GM12878 (cell line): Measurements from ENCODE around the gene EEFSEC. TPM values are rescaled to one million over a fixed set of nuclear protein-coding genes. Genes with fewer than 3 reads are reported as not detected.

Experiments
- ATAC-seq: fragments of 200-7000 bp; cut with Tn5 transposase; 3 replicates; pipeline ENCODE4 v1.9.1; 2020; ENCODE audit warnings: mild to moderate bottlenecking, moderate library complexity
- BruUV-seq: library from RNA; stranded (reverse); fragments of 400-500 nt; replicated peaks from 2 replicates; lab custom pipeline; 2021; lab: Mats Ljungman, UMichigan
- CTCF ChIA-PET: fragments of 300-600 bp; sonication (Branson Sonifier 250); formaldehyde crosslinking; extraction: SDS; loops from one replicate; lab custom pipeline; 2021; ENCODE audit warnings: inconsistent platforms; lab: Yijun Ruan, JAX
- POLR2A ChIA-PET: fragments of 350-600 bp; formaldehyde crosslinking; extraction: SDS; loops from one replicate; lab custom pipeline; 2021; ENCODE audit warnings: inconsistent platforms; lab: Charles Lee
- RAD21 ChIA-PET: fragments of 300-600 bp; sonication (Branson Sonifier 250); formaldehyde crosslinking; loops from one replicate; lab custom pipeline; 2023; ENCODE audit warnings: antibody characterized with exemption; ENCODE audit not compliant: unreplicated experiment; lab: Charles Lee
- SMC1A ChIA-PET: fragments of 300-600 bp; sonication (Branson Sonifier 250); formaldehyde crosslinking; loops from one replicate; lab custom pipeline; 2023; ENCODE audit not compliant: unreplicated experiment, uncharacterized antibody; lab: Charles Lee
- DNase-seq: peaks from one replicate; pipeline ENCODE4 v3.0.0-alpha.2; 2011; ENCODE audit warnings: low read depth, low spot score
- FAIRE-seq: peaks from 3 replicates; lab custom pipeline; 2011; peaks lifted over from hg19 to GRCh38; lab: Jason Lieb, UNC
- H2AFZ ChIP-seq: 2 replicates; pipeline ENCODE4 v1.6.0; 2011; ENCODE audit warnings: low read depth, low read length, control low read depth; ENCODE audit not compliant: control insufficient read depth
- H3K27ac ChIP-seq: 2 replicates; pipeline ENCODE4 v1.5.1; 2011; ENCODE audit warnings: control low read depth; ENCODE audit not compliant: control insufficient read depth, insufficient read depth
- H3K27me3 ChIP-seq, 2 experiments: replicated peaks in 1 of 2; 2 replicates each; pipeline versions ENCODE4 v1.6.0 to v1.6.1; 2011; ENCODE audit warnings: low read length in 1 of 2; ENCODE audit not compliant: control insufficient read depth in 2 of 2, insufficient read depth in 2 of 2
- H3K36me3 ChIP-seq, 2 experiments: 2 replicates each; pipeline ENCODE4 v1.5.1; 2011; ENCODE audit warnings: low read length in 1 of 2; ENCODE audit not compliant: control insufficient read depth in 2 of 2, insufficient read depth in 2 of 2
- H3K4me1 ChIP-seq: 2 replicates; pipeline ENCODE4 v1.6.1; 2011; ENCODE audit warnings: mild to moderate bottlenecking, low read length, moderate library complexity, mixed read lengths; ENCODE audit not compliant: control insufficient read depth, insufficient read depth
- H3K4me2 ChIP-seq: 2 replicates; pipeline ENCODE4 v1.6.0; 2011; ENCODE audit warnings: control low read depth; ENCODE audit not compliant: control insufficient read depth, insufficient read depth
- H3K4me3 ChIP-seq: fragments of 200-600 bp; sonication (generic); 2 replicates; pipeline ENCODE4 v1.5.1; 2016
- H3K79me2 ChIP-seq: 2 replicates; pipeline ENCODE4 v1.6.0; 2011; ENCODE audit warnings: low read length; ENCODE audit not compliant: control insufficient read depth, insufficient read depth
- H3K9ac ChIP-seq: 2 replicates; pipeline ENCODE4 v1.8.0; 2011; ENCODE audit warnings: low read length, control low read depth, mixed read lengths; ENCODE audit not compliant: control insufficient read depth, insufficient read depth
- H3K9me3 ChIP-seq: replicated peaks from 3 replicates; pipeline ENCODE4 v1.5.1; 2011; ENCODE audit warnings: mild to moderate bottlenecking, low read length; ENCODE audit not compliant: control insufficient read depth, insufficient read depth
- H4K20me1 ChIP-seq: 2 replicates; pipeline ENCODE4 v1.6.0; 2011; ENCODE audit not compliant: control insufficient read depth, insufficient read depth
- BRCA1 ChIP-seq: IDR thresholded peaks from 2 replicates; pipeline ENCODE4 v1.6.1; 2011; ENCODE audit warnings: low read depth, low read length, improper control_type of control experiment
- EED ChIP-seq: sonication (generic); IDR thresholded peaks from 2 replicates; pipeline ENCODE4 v1.6.1; 2016; ENCODE audit warnings: antibody characterized with exemption, low read depth
- GABPA ChIP-seq: IDR thresholded peaks from 2 replicates; pipeline ENCODE4 v1.6.1; 2014; ENCODE audit warnings: antibody characterized with exemption, low read depth, mild to moderate bottlenecking, inconsistent platforms
- HCFC1 ChIP-seq: fragments of 150-350 bp; IDR thresholded peaks from 2 replicates; pipeline ENCODE4 v1.6.1; 2014; ENCODE audit warnings: low read length
- HDAC2 ChIP-seq: fragments of 200-600 bp; sonication (generic); IDR thresholded peaks from 2 replicates; pipeline ENCODE4 v1.6.1; 2017
- KAT2A ChIP-seq: conservative IDR thresholded peaks from 2 replicates; pipeline ENCODE4 v1.6.1; 2011; ENCODE audit warnings: low read depth, low read length; ENCODE audit not compliant: control insufficient read depth
- MYB ChIP-seq: fragments of 150-350 bp; IDR thresholded peaks from 2 replicates; pipeline ENCODE4 v1.6.1; 2014; ENCODE audit warnings: mild to moderate bottlenecking, low read depth, low read length, borderline replicate concordance
- RB1 ChIP-seq: fragments of 450-650 bp; formaldehyde crosslinking; IDR thresholded peaks from 2 replicates; pipeline ENCODE4 v1.6.1; 2017; ENCODE audit warnings: mild to moderate bottlenecking, borderline replicate concordance
- SP1 ChIP-seq: IDR thresholded peaks from one replicate; pipeline ENCODE4 v1.6.1; 2011; ENCODE audit warnings: low read depth, low read length
- SUZ12 ChIP-seq: fragments of 200-600 bp; sonication (generic); IDR thresholded peaks from one replicate; pipeline ENCODE4 v1.6.1; 2018; ENCODE audit warnings: antibody characterized with exemption, mild to moderate bottlenecking; ENCODE audit not compliant: unreplicated experiment
- ZNF207 ChIP-seq: fragments of 450-650 bp; IDR thresholded peaks from 2 replicates; pipeline ENCODE4 v1.6.1; 2014; ENCODE audit warnings: antibody characterized with exemption, mild to moderate bottlenecking, borderline replicate concordance
- ZSCAN29 ChIP-seq: fragments of 450-650 bp; IDR thresholded peaks from 2 replicates; pipeline ENCODE4 v1.6.1; 2017; ENCODE audit warnings: mild to moderate bottlenecking, moderate library complexity
- ZZZ3 ChIP-seq: IDR thresholded peaks from 2 replicates; pipeline ENCODE4 v1.6.1; 2011; ENCODE audit warnings: low read depth; ENCODE audit not compliant: control insufficient read depth, insufficient read length
- WGBS: methylation state at CpG from one replicate; pipeline ENCODE4 v1.1.6; 2016; ENCODE audit warnings: low lambda C conversion rate; ENCODE audit not compliant: insufficient replicate concordance, insufficient coverage; ENCODE audit errors: missing lambda C conversion rate; 5-methylcytosine and 5-hydroxymethylcytosine counted together
- in situ Hi-C: fragments of 300-500 bp; cut with MboI; formaldehyde crosslinking; loops from 9 replicates; pipeline ENCODE4 v1.14.3; 2018; ENCODE audit warnings: mixed read lengths
- intact Hi-C: fragments of 100-400 bp; cut with micrococcal nuclease; formaldehyde crosslinking; loops from one replicate; pipeline ENCODE4 v1.14.2; 2022; ENCODE audit not compliant: unreplicated experiment
- polyA plus RNA-seq, 11 experiments: library from polyadenylated mRNA; depleted of rRNA in 4 of 11; unstranded in 6 of 11; stranded (reverse) in 5 of 11; fragments of >200 nt; fragmentation: Nextera tagmentation in 4 of 11; fragmentation: Illumina TruSeq in 1 of 11; extraction: Ambion mirVana in 4 of 11; extraction: Trizol in 1 of 11; gene quantifications; 1 replicate in 1 of 11; 2 replicates in 10 of 11; pipeline versions ENCODE4 v1.2.1 to v1.2.3, GENCODE V29; 2011 to 2016; ENCODE audit warnings: inconsistent platforms in 2 of 11, missing spikeins in 2 of 11, low read depth in 1 of 11
- total RNA-seq, 4 experiments: library from RNA; depleted of rRNA in 3 of 4; stranded (reverse); fragments of >200 nt in 3 of 4; fragmentation: Illumina TruSeq in 1 of 4; extraction: Trizol in 1 of 4; gene quantifications; 2 replicates each; pipeline versions ENCODE4 v1.2.1 to v1.2.3, GENCODE V29; 2013 to 2021
- TF ChIP-seq, protein P1 (sequence below): fragments of 450-650 bp; IDR thresholded peaks from 2 replicates; pipeline ENCODE4 v1.6.1; 2017; ENCODE audit warnings: mild to moderate bottlenecking, moderate library complexity
- TF ChIP-seq, protein P2 (sequence below): IDR thresholded peaks from 2 replicates; pipeline ENCODE4 v1.6.1; 2012; ENCODE audit warnings: low read depth, low read length, improper control_type of control experiment
- TF ChIP-seq, protein P3 (sequence below): IDR thresholded peaks from 2 replicates; pipeline ENCODE4 v1.6.1; 2012; ENCODE audit warnings: mild to moderate bottlenecking, low read depth, low read length

Gene EEFSEC
- total and polyA plus RNA-seq, 10 of the 15 experiments (the other 5 are each of a cell fraction or from before 2014, with no cell fraction given), result 0.29 to 29.1 (median 16.1) TPM

DNA sequence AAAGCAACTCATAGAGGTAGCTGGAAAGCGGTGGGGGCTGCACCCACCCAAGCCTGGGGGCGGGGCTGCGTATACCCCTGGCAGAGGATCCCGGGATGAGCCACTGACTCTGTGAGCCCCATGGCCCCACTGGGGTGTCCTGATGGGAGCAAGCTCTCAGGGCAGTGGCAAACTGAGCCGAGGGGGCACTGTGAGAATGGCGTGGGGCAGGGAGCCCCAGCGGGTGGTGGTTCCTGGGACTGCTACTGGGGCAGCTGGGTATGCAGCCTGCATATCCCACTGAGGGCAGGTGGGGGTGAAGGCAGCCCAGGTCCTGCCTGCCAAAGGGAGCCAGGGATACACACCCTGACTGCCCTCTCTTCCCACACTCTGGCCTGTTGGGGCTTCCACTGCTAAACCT is 254.0 kb downstream of the EEFSEC start:
- no peak for ATAC-seq
- Histone ChIP-seq H2AFZ (no peak overlapping the region), H3K4me3 (no peak overlapping the region)
- POLR2A ChIA-PET, result no interaction called here
- FAIRE-seq, result no peak
- no TSS peak for BruUV-seq
- in situ Hi-C loops, result no loop called here
- WGBS, result 86% methylated on average over 7 of the region's 7 CpGs
- no peak for TF ChIP-seq SUZ12
- TF ChIP-seq MYB, result no peak
- TF ChIP-seq SP1, result no peak
- no peak for TF ChIP-seq GABPA
- no peak for TF ChIP-seq HDAC2
- no peak for TF ChIP-seq KAT2A
- no peak for TF ChIP-seq EED
- TF ChIP-seq ZNF207, result no peak
- TF ChIP-seq, protein P1, sequence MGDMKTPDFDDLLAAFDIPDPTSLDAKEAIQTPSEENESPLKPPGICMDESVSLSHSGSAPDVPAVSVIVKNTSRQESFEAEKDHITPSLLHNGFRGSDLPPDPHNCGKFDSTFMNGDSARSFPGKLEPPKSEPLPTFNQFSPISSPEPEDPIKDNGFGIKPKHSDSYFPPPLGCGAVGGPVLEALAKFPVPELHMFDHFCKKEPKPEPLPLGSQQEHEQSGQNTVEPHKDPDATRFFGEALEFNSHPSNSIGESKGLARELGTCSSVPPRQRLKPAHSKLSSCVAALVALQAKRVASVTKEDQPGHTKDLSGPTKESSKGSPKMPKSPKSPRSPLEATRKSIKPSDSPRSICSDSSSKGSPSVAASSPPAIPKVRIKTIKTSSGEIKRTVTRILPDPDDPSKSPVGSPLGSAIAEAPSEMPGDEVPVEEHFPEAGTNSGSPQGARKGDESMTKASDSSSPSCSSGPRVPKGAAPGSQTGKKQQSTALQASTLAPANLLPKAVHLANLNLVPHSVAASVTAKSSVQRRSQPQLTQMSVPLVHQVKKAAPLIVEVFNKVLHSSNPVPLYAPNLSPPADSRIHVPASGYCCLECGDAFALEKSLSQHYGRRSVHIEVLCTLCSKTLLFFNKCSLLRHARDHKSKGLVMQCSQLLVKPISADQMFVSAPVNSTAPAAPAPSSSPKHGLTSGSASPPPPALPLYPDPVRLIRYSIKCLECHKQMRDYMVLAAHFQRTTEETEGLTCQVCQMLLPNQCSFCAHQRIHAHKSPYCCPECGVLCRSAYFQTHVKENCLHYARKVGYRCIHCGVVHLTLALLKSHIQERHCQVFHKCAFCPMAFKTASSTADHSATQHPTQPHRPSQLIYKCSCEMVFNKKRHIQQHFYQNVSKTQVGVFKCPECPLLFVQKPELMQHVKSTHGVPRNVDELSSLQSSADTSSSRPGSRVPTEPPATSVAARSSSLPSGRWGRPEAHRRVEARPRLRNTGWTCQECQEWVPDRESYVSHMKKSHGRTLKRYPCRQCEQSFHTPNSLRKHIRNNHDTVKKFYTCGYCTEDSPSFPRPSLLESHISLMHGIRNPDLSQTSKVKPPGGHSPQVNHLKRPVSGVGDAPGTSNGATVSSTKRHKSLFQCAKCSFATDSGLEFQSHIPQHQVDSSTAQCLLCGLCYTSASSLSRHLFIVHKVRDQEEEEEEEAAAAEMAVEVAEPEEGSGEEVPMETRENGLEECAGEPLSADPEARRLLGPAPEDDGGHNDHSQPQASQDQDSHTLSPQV, result no peak
- TF ChIP-seq HCFC1, result no peak
- TF ChIP-seq, protein P2, sequence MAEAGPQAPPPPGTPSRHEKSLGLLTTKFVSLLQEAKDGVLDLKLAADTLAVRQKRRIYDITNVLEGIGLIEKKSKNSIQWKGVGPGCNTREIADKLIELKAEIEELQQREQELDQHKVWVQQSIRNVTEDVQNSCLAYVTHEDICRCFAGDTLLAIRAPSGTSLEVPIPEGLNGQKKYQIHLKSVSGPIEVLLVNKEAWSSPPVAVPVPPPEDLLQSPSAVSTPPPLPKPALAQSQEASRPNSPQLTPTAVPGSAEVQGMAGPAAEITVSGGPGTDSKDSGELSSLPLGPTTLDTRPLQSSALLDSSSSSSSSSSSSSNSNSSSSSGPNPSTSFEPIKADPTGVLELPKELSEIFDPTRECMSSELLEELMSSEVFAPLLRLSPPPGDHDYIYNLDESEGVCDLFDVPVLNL, result no peak
- no peak for TF ChIP-seq ZZZ3
- no peak for TF ChIP-seq ZSCAN29
- no peak for TF ChIP-seq RB1
- TF ChIP-seq, protein P3, sequence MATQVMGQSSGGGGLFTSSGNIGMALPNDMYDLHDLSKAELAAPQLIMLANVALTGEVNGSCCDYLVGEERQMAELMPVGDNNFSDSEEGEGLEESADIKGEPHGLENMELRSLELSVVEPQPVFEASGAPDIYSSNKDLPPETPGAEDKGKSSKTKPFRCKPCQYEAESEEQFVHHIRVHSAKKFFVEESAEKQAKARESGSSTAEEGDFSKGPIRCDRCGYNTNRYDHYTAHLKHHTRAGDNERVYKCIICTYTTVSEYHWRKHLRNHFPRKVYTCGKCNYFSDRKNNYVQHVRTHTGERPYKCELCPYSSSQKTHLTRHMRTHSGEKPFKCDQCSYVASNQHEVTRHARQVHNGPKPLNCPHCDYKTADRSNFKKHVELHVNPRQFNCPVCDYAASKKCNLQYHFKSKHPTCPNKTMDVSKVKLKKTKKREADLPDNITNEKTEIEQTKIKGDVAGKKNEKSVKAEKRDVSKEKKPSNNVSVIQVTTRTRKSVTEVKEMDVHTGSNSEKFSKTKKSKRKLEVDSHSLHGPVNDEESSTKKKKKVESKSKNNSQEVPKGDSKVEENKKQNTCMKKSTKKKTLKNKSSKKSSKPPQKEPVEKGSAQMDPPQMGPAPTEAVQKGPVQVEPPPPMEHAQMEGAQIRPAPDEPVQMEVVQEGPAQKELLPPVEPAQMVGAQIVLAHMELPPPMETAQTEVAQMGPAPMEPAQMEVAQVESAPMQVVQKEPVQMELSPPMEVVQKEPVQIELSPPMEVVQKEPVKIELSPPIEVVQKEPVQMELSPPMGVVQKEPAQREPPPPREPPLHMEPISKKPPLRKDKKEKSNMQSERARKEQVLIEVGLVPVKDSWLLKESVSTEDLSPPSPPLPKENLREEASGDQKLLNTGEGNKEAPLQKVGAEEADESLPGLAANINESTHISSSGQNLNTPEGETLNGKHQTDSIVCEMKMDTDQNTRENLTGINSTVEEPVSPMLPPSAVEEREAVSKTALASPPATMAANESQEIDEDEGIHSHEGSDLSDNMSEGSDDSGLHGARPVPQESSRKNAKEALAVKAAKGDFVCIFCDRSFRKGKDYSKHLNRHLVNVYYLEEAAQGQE, result no peak
- no peak for TF ChIP-seq BRCA1
- TF ChIP-seq, all 136 proteins: peak for 0
- H3K9me3 ChIP-seq, result no peaks in the 10 kb centered on the region
- H3K9ac ChIP-seq, result no peak overlapping the region
- RAD21 ChIA-PET, result no interaction called here
- H3K4me2 ChIP-seq, result no peak overlapping the region
- no peak overlapping the region for H3K27ac ChIP-seq
- no peaks in the 10 kb centered on the region for H3K27me3 ChIP-seq
- SMC1A ChIA-PET, result no interaction called here
- no peaks in the 10 kb centered on the region for H3K79me2 ChIP-seq
- no peaks in the 10 kb centered on the region for H3K36me3 ChIP-seq
- H4K20me1 ChIP-seq, result no peaks in the 10 kb centered on the region
- no peaks in the 10 kb centered on the region for H3K4me1 ChIP-seq
- DNase-seq, result no peak
- intact Hi-C loops, result no loop called here
- CTCF ChIA-PET, result no interaction called here
